CD4-positive, alpha-beta T cell treated with Interleukin-1 beta for 1 hour (primary cell): ENCODE measurements around the gene SULT2A1.
"Not testable (repeated sequence)": the region's sequence is repeated elsewhere in the genome, so short reads cannot be mapped to it uniquely, and the experiment has no call there.

Experiments
- DNase-seq, 2 donors: peaks; one replicate each; pipeline ENCODE4 v3.0.0-alpha.2; 2020 to 2022

Gene SULT2A1

DNA sequence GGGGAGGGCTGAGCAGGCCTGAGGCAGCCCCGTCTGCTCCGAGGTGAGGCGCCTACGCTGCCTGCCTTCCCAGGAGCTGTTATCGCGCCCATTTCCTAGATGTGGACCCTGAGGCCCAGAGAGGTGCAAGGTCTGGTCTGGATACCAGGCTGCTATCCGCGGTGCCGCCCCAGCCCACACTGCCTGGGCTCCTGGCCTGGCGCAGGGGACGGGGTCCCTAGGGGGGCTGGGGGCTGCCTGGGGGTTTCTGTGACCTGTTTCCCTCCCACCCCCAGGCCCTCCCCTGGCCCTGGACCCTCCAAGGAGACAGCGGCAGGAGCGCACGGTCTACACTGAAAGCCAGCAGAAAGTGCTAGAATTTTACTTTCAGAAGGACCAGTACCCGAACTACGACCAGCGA lies 26.3 kb downstream of the SULT2A1 start:
- DNase-seq, result not testable (repeated sequence)

DNA sequence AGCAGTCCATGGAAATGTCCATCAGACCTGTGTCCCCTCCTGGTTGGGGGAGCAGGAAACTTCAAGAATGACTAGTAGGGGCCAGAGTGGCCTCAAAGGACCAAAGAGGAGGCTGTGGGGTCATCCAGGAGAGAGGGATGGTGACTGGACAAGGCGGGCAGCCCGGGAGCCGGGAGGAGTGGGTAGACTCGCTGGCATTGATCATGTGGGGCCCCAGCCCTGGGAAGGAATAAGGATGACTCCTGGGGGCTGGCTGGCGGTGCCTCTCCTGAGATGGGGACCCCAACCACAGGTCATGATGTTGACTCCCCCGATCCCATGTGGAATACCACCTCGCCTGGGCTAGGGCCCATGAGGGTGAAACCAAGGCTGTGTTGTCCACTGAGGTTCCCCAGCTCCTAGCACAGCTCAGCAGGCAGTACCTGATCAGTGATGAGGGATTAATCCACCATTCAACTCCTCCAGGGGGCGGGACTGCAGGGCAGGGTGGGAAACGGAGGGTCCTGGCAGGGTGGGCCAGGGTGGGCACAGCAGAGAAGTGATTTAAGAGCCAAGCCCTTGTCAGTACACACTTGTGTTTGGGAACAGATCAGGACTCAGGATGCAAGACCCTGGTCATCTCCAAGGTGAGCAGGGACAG lies 27.3 kb downstream of the SULT2A1 start, which contains the start of gene TPRX2:
TPRX2 (plus strand) TSS at position 590 of the 640 bp plus-strand sequence; CDS start at position 602, 12 bp downstream.
- not testable (repeated sequence) for DNase-seq

DNA sequence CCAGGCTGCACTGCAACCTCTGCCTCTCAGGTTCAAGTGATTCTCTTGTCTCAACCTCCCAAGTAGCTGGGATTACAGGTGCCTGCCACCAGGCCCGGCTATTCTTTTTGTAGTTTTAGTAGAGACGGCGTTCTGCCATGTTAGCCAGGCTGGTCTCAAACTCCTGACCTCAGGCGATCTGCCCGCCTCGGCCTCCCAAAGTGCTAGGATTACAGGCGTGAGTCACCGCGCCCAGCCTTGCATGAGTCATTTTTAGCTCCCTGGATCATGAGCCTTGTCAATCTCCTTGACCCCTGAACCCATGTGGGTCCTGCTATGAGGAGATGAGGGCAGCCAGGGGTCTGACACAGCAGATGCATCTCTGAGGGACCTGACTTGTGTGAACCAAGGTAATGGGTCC lies 27.9 kb downstream of the SULT2A1 start:
- not testable (repeated sequence) for DNase-seq

DNA sequence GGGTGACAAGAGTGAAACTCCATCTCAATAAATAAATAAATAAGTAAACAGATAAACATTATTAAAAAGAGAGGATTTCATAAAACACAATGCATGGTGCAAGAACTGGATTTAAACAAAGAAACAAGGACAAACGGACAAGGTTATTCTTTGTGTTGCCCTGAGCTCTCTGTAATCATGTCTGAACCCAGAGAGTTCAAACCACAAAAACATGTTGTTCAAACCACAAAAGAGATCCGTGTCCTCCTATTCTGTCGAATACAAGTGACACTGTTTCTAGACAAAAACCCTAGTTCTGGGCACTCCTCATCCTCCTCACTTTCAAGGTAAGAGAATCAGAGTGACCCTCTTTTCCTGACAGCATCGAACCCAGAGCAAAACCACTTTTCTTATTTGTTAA lies 31.7 kb downstream of the SULT2A1 start:
- no peak for DNase-seq

DNA sequence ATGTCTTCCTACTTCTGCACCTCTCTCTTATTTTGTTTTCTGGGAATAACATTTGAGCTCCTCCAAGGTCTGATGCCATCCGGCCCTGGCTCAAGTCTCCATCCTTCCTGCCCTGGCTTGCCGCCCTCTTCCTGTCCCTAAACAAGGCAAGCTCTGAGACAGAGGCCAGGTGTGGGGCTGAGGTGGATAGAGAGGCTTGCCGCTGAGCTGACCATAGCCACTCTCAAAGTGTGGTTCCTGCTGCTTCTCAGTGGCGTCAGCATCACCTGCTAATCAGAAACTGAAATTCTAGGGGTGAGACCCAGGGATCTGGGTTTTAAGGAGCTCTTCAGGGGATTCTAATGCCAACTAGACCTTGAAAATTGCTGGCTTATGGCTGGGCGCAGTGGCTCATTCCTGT lies 33.1 kb downstream of the SULT2A1 start:
- no peak for DNase-seq

DNA sequence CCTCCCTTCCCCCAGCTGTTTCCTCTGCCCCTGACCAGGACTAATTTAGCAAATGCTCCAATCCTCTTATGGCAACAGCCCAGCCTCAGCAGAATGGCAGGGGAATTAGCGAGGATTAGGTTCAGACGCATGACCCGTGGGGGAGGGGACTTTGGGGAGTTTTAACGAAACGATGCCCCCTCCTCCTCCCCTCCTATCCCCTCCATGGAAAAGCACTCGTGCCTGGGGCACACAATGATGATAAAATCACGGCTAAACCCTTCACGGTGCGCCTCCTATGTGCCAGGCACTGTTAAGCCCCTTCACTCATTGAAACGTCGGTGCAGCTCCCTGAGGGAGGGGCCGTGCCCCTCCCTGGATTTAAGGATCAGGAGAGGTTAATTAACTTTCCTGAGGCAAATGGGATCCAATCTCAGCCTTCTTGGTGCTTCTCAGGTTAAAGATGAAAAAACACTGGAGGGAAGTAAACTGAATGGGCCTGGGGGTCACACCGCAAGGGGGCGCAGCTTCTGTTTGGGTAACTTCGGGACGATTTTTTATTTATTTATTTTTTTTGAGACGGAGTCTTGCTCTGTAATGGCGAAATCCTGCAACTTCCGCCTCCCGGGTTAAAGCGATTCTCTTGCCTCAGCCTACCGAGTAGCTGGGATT lies 37.2 kb downstream of the SULT2A1 start:
- DNase-seq, result peak; percentile 4 to 7

DNA sequence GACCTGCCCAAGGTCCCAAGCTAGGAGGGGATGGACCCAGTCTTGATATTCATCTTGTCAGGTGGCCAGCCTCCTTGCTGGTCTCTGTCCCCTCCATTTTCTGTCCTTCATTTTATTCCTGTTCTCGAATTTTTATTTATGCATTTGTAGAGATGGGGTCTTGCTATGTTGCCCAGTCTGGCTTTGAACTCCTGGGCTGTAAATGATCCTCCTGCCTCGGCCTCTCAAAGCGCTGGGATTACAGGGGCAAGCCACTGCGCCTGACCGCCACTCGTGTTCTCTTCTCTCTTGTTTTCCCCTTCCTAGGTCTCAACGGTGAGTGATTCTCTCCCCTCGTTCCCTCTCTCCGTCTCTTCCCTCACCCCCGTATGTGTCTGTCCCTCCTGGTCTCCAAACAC lies 37.7 kb downstream of the SULT2A1 start:
- DNase-seq, result no peak

DNA sequence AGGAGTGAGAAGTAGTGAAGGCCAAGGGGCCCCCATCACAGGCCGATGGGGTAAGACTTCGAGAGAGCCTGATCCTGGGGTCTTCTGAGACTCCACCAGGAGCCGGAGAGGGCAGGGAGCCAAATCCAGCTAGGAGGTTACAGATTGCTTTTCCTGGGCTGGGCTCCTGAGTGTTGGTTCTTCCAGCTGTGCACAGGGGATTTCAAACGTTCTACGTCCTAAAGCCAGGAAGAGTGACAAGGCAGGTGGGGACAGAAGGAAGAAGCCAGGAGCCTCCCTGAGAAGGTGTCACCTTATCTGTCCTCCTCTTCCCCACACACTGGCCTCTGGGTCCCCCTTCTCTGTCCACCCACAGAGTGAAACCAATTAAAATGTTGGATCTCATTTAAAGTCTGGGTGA lies 43.2 kb downstream of the SULT2A1 start:
- no peak for DNase-seq

DNA sequence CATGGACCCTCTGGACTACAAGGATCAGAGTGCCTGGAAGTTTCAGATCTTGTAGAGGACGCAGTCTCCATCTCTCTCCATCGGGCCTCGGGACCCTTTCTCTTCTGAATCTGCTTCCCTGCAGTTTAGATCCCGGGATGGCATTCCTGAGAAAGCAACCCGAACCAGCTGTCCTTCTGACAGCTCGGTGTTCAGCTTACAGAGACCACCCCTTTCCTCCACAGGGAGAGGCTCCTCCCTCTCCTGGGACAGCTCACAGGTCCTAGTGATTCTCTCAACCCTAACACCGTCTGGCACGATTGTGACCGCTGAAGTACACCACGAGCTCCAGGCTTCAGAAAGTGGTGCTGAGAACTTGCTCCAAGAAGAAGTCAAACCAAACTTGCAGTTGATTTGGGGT lies 46.2 kb downstream of the SULT2A1 start:
- DNase-seq, result no peak

DNA sequence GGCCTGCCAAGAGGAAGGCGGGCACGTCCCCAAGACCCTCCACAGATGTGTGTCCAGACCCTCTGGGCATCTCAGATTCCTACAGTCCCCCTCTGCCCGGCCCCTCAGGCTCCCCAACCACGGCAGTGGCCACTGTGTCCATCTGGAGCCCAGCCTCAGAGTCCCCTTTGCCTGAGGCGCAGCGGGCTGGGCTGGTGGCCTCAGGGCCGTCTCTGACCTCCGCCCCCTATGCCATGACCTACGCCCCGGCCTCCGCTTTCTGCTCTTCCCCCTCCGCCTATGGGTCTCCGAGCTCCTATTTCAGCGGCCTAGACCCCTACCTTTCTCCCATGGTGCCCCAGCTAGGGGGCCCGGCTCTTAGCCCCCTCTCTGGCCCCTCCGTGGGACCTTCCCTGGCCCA lies 46.7 kb downstream of the SULT2A1 start:
- no peak for DNase-seq

DNA sequence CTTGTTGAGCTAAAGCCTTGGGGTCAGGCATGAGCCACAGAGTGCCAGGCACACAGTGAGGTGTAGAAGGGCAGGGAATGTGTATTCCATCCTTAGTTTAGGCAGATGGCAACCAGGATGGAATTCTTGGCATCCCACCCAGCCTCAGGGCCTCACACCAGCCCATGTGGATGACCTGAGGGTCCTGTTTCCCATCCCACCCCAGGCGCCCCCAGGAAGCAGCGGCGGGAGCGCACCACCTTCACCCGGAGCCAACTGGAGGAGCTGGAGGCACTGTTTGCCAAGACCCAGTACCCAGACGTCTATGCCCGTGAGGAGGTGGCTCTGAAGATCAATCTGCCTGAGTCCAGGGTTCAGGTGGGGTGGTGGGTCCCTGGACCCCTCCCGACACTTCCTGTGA lies 50.1 kb downstream of the SULT2A1 start:
- DNase-seq, result no peak

DNA sequence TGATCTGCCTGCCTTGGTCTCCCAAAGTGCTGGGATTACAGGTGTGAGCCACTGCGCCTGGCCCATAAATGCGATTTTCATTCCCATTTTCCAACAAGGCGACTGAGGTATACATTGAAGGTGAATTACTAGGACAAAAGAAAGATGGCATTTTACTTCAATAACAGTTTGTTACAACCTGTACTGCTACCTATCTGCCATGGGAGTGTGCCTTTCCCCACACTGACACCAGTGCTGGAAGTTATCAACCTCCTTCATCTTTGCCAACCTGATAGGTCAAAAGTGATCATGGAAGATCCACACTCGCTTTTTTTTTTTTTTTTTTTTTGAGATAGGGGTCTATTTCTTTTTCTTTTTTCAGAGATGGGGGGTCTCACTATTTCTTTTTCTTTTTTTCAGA lies 53.4 kb downstream of the SULT2A1 start:
- no peak for DNase-seq

DNA sequence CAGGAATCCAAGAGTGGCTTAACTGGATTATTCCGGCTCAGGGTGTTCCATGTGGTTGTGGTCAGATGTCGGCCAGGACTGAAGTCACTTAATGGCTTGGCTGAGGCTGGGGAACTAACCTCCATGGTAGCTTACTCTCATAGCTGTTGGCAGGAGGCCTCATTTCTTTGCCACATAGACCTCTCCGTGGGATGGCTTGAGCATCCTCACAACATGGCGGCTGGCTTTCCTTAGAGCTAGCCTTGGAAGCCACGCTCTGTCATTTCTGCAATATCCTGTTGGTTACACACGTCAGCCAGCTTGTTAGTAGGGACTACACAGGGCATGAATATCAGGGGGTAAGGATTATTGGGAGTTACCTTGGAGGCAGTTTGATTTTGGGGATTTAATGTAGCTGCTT lies 59.3 kb downstream of the SULT2A1 start:
- no peak for DNase-seq

DNA sequence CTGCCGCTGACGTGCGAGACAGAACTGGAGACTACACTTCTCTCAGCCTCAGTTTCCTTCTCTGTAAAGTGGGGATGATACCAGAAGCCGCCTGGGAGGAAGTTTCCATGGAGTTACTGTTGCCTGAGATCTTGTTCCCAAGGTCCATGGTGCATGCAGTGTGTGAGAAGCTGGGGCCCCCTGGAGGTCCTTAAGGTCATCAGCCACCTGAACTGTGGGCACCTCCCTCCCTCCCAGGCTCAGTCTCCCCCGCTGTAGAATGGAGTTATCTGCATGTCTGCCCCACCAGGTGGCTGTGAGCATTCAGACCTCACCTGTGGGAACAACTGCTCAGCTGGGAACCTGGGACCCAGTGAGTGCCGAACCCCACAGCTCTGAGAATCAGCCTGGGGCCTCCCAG lies 61.7 kb downstream of the SULT2A1 start:
- no peak for DNase-seq

DNA sequence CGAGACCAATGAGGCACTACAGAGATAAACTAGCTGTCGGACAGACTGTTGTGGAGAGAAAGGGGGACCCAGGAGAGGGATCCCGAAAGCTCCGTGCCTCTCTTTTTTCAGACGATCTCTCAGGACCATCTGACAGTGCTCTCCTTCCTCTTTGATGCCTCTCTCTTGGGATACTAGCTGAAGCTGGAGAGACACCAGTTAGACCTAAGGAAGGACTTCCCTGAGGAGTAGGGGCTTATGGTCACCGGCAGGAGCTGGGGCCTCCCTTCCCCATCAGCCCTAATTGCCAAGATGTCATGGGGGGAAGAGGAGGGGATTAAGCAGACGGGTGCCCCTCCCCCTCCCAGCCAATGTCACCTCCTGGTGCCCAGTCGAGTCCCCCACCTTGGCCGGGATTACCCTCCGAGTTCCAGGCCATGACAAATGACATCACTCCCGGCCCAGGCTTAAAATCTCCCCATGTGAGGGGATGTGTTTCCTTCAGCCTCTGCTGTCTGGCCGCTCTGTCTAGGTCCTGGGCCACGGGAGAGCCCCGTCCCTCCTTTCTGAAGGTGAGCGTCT lies 64.6 kb downstream of the SULT2A1 start, which contains the start of gene CRX:
CRX (plus strand) TSS at position 478 of the 561 bp plus-strand sequence. CDS start 12,507 bp downstream, outside the sequence.
- no peak for DNase-seq
